T-helper 1 cell treated with Interleukin-12 subunit alpha and Interleukin-12 subunit beta and Interleukin-4 antibody, amounts not matched to agents 30 μg/mL and 1 μg/mL, for 36 hours (primary cell): ENCODE results near the gene GALNT6.
A peak's percentile ranks its signal among the peaks of the same experiment; 100 is the strongest.
"Not testable (repeated sequence)": the region's sequence is repeated elsewhere in the genome, so short reads cannot be mapped to it uniquely, and the experiment has no call there.

Source experiments
- H3K27ac Mint-ChIP-seq: one replicate; pipeline ENCODE4 v1.8.0; 2021; ENCODE audit warnings: mild to moderate bottlenecking, mixed read lengths
- H3K27me3 Mint-ChIP-seq: one replicate; pipeline ENCODE4 v1.8.0; 2021; ENCODE audit warnings: low read depth, mixed read lengths
- H3K36me3 Mint-ChIP-seq: one replicate; pipeline ENCODE4 v1.8.0; 2021; ENCODE audit warnings: low read depth, mixed read lengths
- H3K4me1 Mint-ChIP-seq: one replicate; pipeline ENCODE4 v1.8.0; 2021; ENCODE audit warnings: low read depth, mixed read lengths
- H3K4me3 Mint-ChIP-seq: one replicate; pipeline ENCODE4 v1.8.0; 2021; ENCODE audit warnings: mild to moderate bottlenecking, moderate library complexity, mixed read lengths
- H3K9me3 Mint-ChIP-seq: one replicate; pipeline ENCODE4 v1.8.0; 2021; ENCODE audit warnings: mixed read lengths

The GALNT6 gene

GRCh38 chr12:51321882-51322281 lies 69.3 kb downstream of the GALNT6 start:
- peak overlapping the region; percentile 88 for H3K4me3 Mint-ChIP-seq
- no peaks in the 10 kb centered on the region for H3K27me3 Mint-ChIP-seq
- peaks cover 37% of the 10 kb centered on the region for H3K36me3 Mint-ChIP-seq
- H3K4me1 Mint-ChIP-seq, result peaks cover 67% of the 10 kb centered on the region
- peak overlapping the region; percentile 92 for H3K27ac Mint-ChIP-seq
- no peaks in the 10 kb centered on the region for H3K9me3 Mint-ChIP-seq

GRCh38 chr12:51320695-51321320 lies 70.4 kb downstream of the GALNT6 start:
- no peaks in the 10 kb centered on the region for H3K9me3 Mint-ChIP-seq
- peaks cover 65% of the 10 kb centered on the region for H3K4me1 Mint-ChIP-seq
- H3K36me3 Mint-ChIP-seq, result peaks cover 40% of the 10 kb centered on the region
- H3K27ac Mint-ChIP-seq, result peak overlapping the region; percentile 92
- H3K27me3 Mint-ChIP-seq, result no peaks in the 10 kb centered on the region
- peak overlapping the region; percentile 88 for H3K4me3 Mint-ChIP-seq

GRCh38 chr12:51320311-51320694 lies 70.9 kb downstream of the GALNT6 start:
- peaks cover 42% of the 10 kb centered on the region for H3K36me3 Mint-ChIP-seq
- H3K27ac Mint-ChIP-seq, result peak overlapping the region; percentile 92
- peak overlapping the region; percentile 77 for H3K4me3 Mint-ChIP-seq
- no peaks in the 10 kb centered on the region for H3K9me3 Mint-ChIP-seq
- H3K4me1 Mint-ChIP-seq, result peaks cover 66% of the 10 kb centered on the region
- no peaks in the 10 kb centered on the region for H3K27me3 Mint-ChIP-seq

- Mint-ChIP-seq H3K27ac (peak overlapping the region; percentile 92), H3K27me3 (no peaks in the 10 kb centered on the region), H3K4me3 (peak overlapping the region; percentile 71), H3K36me3 (peaks cover 42% of the 10 kb centered on the region), H3K4me1 (peaks cover 58% of the 10 kb centered on the region), H3K9me3 (no peaks in the 10 kb centered on the region)
Observed at GRCh38 chr12:51318846-51319599, 72.2 kb downstream of the GALNT6 start.

GRCh38 chr12:51318057-51318806 lies 73.0 kb downstream of the GALNT6 start:
- H3K36me3 Mint-ChIP-seq, result peaks cover 39% of the 10 kb centered on the region
- H3K9me3 Mint-ChIP-seq, H3K27me3 Mint-ChIP-seq: not testable (repeated sequence)
- H3K27ac Mint-ChIP-seq, result peak overlapping the region; percentile 92
- H3K4me1 Mint-ChIP-seq, result peaks cover 58% of the 10 kb centered on the region
- peak overlapping the region; percentile 71 for H3K4me3 Mint-ChIP-seq

- Mint-ChIP-seq H3K4me3 (no peak overlapping the region), H3K9me3 (no peaks in the 10 kb centered on the region), H3K27me3 (no peaks in the 10 kb centered on the region), H3K4me1 (peaks cover 20% of the 10 kb centered on the region), H3K27ac (no peak overlapping the region), H3K36me3 (peaks cover 49% of the 10 kb centered on the region)
Observed at GRCh38 chr12:51311389-51311788, 79.8 kb downstream of the GALNT6 start.

- Mint-ChIP-seq H3K36me3 (peaks cover 64% of the 10 kb centered on the region), H3K4me1 (peaks cover 14% of the 10 kb centered on the region)
Observed at GRCh38 chr12:51307655-51308593, 83.3 kb downstream of the GALNT6 start.

GRCh38 chr12:51306507-51306906 lies 84.7 kb downstream of the GALNT6 start:
- Mint-ChIP-seq H3K4me1 (peaks cover 18% of the 10 kb centered on the region), H3K36me3 (peaks cover 66% of the 10 kb centered on the region), H3K27me3 (no peaks in the 10 kb centered on the region), H3K9me3 (no peaks in the 10 kb centered on the region), H3K4me3 (no peak overlapping the region), H3K27ac (no peak overlapping the region)

More at GRCh38 chr12:51307655-51308593, 83.3 kb downstream of the GALNT6 start:
- no peaks in the 10 kb centered on the region for H3K27me3 Mint-ChIP-seq
- peak overlapping the region; percentile 53 for H3K27ac Mint-ChIP-seq
- H3K4me3 Mint-ChIP-seq, result no peak overlapping the region
- no peaks in the 10 kb centered on the region for H3K9me3 Mint-ChIP-seq
